Mammary epithelial cell (primary cell): ENCODE results near the gene C9orf152.

Experiments
- EZH2 ChIP-seq: IDR thresholded peaks from 2 replicates; pipeline ENCODE4 v1.6.1; 2012; ENCODE audit warnings: low read length, inconsistent platforms, borderline replicate concordance
- TF ChIP-seq, protein P1 (sequence below), 2 donors: IDR thresholded peaks in 1 of 2; conservative IDR thresholded peaks in 1 of 2; 2 replicates each; pipeline ENCODE4 v1.5.1; 2011 to 2012; ENCODE audit warnings: inconsistent platforms in 2 of 2, low read length in 2 of 2, mild to moderate bottlenecking in 2 of 2, control low read depth in 1 of 2, low read depth in 1 of 2; ENCODE audit not compliant: insufficient read depth in 1 of 2; ENCODE audit errors: extremely low read depth in 1 of 2

- TF ChIP-seq, protein P1, sequence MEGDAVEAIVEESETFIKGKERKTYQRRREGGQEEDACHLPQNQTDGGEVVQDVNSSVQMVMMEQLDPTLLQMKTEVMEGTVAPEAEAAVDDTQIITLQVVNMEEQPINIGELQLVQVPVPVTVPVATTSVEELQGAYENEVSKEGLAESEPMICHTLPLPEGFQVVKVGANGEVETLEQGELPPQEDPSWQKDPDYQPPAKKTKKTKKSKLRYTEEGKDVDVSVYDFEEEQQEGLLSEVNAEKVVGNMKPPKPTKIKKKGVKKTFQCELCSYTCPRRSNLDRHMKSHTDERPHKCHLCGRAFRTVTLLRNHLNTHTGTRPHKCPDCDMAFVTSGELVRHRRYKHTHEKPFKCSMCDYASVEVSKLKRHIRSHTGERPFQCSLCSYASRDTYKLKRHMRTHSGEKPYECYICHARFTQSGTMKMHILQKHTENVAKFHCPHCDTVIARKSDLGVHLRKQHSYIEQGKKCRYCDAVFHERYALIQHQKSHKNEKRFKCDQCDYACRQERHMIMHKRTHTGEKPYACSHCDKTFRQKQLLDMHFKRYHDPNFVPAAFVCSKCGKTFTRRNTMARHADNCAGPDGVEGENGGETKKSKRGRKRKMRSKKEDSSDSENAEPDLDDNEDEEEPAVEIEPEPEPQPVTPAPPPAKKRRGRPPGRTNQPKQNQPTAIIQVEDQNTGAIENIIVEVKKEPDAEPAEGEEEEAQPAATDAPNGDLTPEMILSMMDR (conservative IDR thresholded peaks at IDR 0.05 in 1 of 2, IDR thresholded peaks at IDR 0.05 in 1 of 2; ENCODE audit: extremely low read depth in 1 of 2, insufficient read depth in 1 of 2, low read depth in 1 of 2, low read length in 2 of 2), result no peak
- TF ChIP-seq EZH2, result no peak
These were observed 9.6 kb downstream of the C9orf152 start for GRCh38 chr9:110198357-110198756.
